ENCODE data around the gene ZNF831. TPM values are rescaled to one million over a fixed set of nuclear protein-coding genes. Genes with fewer than 3 reads are reported as not detected.

The ZNF831 gene
- total RNA-seq, 1 donor: not detected

DNA sequence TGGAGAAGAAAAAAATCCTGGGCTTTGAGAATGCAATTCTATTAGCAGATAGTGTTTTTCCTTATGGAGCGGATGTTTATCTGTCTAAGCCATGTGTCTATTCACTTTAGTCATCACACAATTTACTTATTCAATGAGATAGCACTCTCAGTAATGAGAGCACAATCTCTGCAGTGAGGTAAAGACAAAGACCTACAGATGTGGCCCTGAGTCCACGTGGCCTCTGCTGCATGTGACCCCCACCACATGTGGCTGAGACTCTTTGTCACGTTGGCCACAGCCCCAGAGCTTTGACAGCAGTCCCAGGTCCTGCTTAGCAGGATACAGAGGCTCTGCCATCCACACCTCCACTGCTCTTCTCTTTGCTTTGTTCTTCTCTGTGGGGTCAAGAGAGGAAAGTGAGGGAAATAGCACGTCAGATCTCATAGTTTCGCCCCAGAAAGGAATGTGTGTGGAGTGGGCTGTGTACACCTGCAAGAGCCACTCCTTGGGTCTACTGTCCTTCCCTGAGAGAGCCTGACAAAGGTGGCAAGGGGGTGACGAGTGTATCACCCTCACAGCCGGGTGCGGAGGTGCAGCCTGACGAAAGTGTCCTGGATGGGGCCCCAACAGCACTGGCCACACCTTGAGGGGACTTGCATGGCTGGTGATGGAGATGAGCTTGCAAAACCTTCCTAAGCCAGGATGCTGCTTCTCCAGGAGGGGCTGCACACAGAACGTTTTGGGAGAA, 40.7 kb downstream of the ZNF831 start:
- DNase-seq (ENCODE audit: insufficient read length, low spot score, missing footprints): no peak
- no peak overlapping the region for H3K4me2 ChIP-seq (ENCODE audit: insufficient read depth, low read length)
- no peak overlapping the region for H3K4me3 ChIP-seq (ENCODE audit: insufficient read depth, low read length)
- no peaks in the 10 kb centered on the region for H3K79me2 ChIP-seq (ENCODE audit: insufficient read depth, low read length)
- H3K27ac ChIP-seq (ENCODE audit: low read depth, low read length): no peak overlapping the region
- H3K9me3 ChIP-seq (ENCODE audit: low read depth, low read length): no peaks in the 10 kb centered on the region
- H2AFZ ChIP-seq (ENCODE audit: low read length): no peak overlapping the region
- no peaks in the 10 kb centered on the region for H3K27me3 ChIP-seq (ENCODE audit: insufficient read depth, low read length)
- H3K4me1 ChIP-seq (ENCODE audit: insufficient read depth, low read length): no peaks in the 10 kb centered on the region
- H4K20me1 ChIP-seq (ENCODE audit: insufficient read depth, low read length): no peaks in the 10 kb centered on the region
- TF ChIP-seq CTCF (IDR thresholded peaks at IDR 0.05; ENCODE audit: extremely low read depth, low read depth, low read length): no peak
- no peaks in the 10 kb centered on the region for H3K36me3 ChIP-seq (ENCODE audit: insufficient read depth, low read length)

GRCh38 chr20:59205044-59205443, 41.4 kb downstream of the ZNF831 start:
- H2AFZ ChIP-seq (ENCODE audit: low read length): no peak overlapping the region
- no peak for DNase-seq (ENCODE audit: insufficient read length, low spot score, missing footprints)

DNA sequence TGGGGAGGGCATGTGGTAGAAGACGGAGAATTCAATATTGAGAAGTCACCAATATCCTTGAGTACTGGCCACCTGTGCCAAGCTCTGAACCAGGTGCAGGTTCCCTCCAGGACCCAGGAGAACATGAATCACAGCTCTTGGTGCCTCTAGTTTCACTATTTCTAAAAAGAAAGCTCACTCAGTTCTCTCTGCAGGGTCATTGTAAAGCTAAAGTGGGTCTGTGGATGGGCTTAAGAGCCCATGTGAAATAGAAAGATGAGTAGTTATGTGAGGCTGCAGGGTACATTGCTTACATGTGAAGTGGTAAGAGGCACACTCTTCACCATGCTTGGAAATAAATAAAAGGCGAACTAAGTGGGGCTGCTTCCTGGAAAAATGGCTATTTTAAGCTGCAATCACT, 43.6 kb downstream of the ZNF831 start:
- Histone ChIP-seq H3K4me3 (ENCODE audit: insufficient read depth, low read length) (no peak overlapping the region), H3K4me1 (ENCODE audit: insufficient read depth, low read length) (no peaks in the 10 kb centered on the region), H2AFZ (ENCODE audit: low read length) (no peak overlapping the region), H3K79me2 (ENCODE audit: insufficient read depth, low read length) (no peaks in the 10 kb centered on the region), H4K20me1 (ENCODE audit: insufficient read depth, low read length) (no peaks in the 10 kb centered on the region), H3K27ac (ENCODE audit: low read depth, low read length) (no peak overlapping the region), H3K4me2 (ENCODE audit: insufficient read depth, low read length) (no peak overlapping the region), H3K9me3 (ENCODE audit: low read depth, low read length) (no peaks in the 10 kb centered on the region), H3K36me3 (ENCODE audit: insufficient read depth, low read length) (no peaks in the 10 kb centered on the region), H3K27me3 (ENCODE audit: insufficient read depth, low read length) (no peaks in the 10 kb centered on the region)
- no peak for DNase-seq (ENCODE audit: insufficient read length, low spot score, missing footprints)
- TF ChIP-seq CTCF (IDR thresholded peaks at IDR 0.05; ENCODE audit: extremely low read depth, low read depth, low read length): no peak

More at GRCh38 chr20:59205044-59205443, 41.4 kb downstream of the ZNF831 start:
- Histone ChIP-seq H3K27ac (ENCODE audit: low read depth, low read length) (no peak overlapping the region), H3K36me3 (ENCODE audit: insufficient read depth, low read length) (no peaks in the 10 kb centered on the region), H3K27me3 (ENCODE audit: insufficient read depth, low read length) (no peaks in the 10 kb centered on the region), H4K20me1 (ENCODE audit: insufficient read depth, low read length) (no peaks in the 10 kb centered on the region), H3K4me3 (ENCODE audit: insufficient read depth, low read length) (no peak overlapping the region), H3K4me1 (ENCODE audit: insufficient read depth, low read length) (no peaks in the 10 kb centered on the region), H3K9me3 (ENCODE audit: low read depth, low read length) (no peaks in the 10 kb centered on the region), H3K79me2 (ENCODE audit: insufficient read depth, low read length) (no peaks in the 10 kb centered on the region), H3K4me2 (ENCODE audit: insufficient read depth, low read length) (no peak overlapping the region)
- TF ChIP-seq CTCF (IDR thresholded peaks at IDR 0.05; ENCODE audit: extremely low read depth, low read depth, low read length): no peak

DNA sequence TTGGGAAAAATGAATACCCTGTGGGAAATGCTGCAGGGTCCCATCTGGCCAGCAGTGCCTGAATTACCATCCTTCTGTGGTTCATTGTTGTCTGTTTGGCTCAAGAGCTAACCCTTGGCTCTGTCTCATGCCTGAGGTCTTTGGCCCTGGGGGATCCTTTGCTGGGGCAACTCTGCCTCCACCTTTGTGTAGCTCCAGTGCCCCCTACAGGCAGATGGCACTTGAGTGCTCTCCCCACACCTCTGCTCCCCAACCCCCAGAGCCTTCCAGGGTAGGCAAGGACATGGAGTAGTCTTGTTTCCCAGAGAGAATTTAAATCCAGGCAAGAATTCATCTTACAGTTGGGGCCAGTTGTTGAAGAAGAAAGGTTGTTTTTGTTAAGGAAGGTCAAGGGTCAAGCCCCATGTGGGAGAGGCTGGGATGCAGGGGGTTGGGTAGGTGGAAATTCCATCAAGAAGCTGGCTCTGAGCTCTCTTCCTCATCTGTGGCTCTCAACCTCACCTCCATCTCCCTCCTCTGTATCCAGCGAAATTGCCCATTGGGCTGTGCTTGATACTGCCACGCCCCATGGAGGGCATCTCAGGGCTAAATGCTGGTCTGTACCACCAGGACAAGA, 44.2 kb downstream of the ZNF831 start:
- no peaks in the 10 kb centered on the region for H3K9me3 ChIP-seq (ENCODE audit: low read depth, low read length)
- H3K27me3 ChIP-seq (ENCODE audit: insufficient read depth, low read length): no peaks in the 10 kb centered on the region
- no peak overlapping the region for H2AFZ ChIP-seq (ENCODE audit: low read length)
- H3K4me1 ChIP-seq (ENCODE audit: insufficient read depth, low read length): no peaks in the 10 kb centered on the region
- no peak overlapping the region for H3K4me2 ChIP-seq (ENCODE audit: insufficient read depth, low read length)
- no peaks in the 10 kb centered on the region for H3K36me3 ChIP-seq (ENCODE audit: insufficient read depth, low read length)
- no peak for DNase-seq (ENCODE audit: insufficient read length, low spot score, missing footprints)
- H3K79me2 ChIP-seq (ENCODE audit: insufficient read depth, low read length): no peaks in the 10 kb centered on the region
- no peak overlapping the region for H3K27ac ChIP-seq (ENCODE audit: low read depth, low read length)
- no peaks in the 10 kb centered on the region for H4K20me1 ChIP-seq (ENCODE audit: insufficient read depth, low read length)
- H3K4me3 ChIP-seq (ENCODE audit: insufficient read depth, low read length): no peak overlapping the region
- TF ChIP-seq CTCF (IDR thresholded peaks at IDR 0.05; ENCODE audit: extremely low read depth, low read depth, low read length): peak; percentile 45
